CD4-positive, alpha-beta T cell treated with Interleukin-17A for 1 hour (primary cell): ENCODE results near the gene BCAP29.
"Not testable (repeated sequence)": the region's sequence is repeated elsewhere in the genome, so short reads cannot be mapped to it uniquely, and the experiment has no call there.

Experiments used
- DNase-seq: peaks from one replicate; pipeline ENCODE4 v3.0.0-alpha.2; 2020

The BCAP29 gene

GRCh38 chr7:107628461-107629064 is 48.5 kb downstream of the BCAP29 start:
- no peak for DNase-seq

- no peak for DNase-seq
These were observed 50.3 kb downstream of the BCAP29 start for GRCh38 chr7:107630342-107630741.

GRCh38 chr7:107631588-107632491 is 51.8 kb downstream of the BCAP29 start:
- no peak for DNase-seq

DNA sequence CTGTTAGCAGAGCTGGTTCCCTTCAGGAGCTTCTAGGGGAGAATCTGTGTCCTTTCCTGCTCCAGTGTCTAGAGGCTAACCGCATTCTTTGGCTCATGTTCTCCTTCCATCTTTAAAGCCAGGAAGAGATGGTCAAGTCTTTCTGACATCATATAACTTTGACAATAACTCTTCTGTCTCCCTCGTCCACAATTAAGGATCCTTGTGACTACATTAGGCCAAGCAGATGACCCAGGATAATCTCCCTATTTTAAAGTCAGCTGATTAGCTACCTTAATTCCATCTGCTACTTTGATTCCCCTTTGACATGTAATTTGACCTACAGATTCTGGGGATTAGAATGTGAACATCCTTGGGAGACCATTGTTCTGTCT is 52.4 kb downstream of the BCAP29 start:
- no peak for DNase-seq

- no peak for DNase-seq
These were observed 58.5 kb downstream of the BCAP29 start for GRCh38 chr7:107638594-107638993.

DNA sequence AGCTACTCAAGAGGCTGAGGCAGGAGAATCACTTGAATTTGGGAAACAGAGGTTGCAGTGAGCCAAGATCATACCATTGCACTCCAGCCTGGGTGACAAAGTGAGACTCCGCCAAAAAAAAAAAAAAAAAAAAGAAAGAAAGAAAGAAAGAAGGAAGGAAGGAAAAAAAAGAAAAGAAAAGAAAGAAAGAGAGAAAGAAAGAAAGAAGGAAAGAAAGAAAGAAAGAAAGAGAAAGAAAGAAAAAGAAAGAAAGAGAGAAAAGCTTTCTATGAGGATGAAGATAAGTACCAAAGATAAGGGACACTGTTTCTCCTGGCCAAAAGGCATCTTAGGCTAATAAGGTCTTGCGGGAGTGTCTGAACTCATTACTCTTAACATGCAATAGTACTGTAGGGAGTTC is 59.0 kb downstream of the BCAP29 start:
- not testable (repeated sequence) for DNase-seq

DNA sequence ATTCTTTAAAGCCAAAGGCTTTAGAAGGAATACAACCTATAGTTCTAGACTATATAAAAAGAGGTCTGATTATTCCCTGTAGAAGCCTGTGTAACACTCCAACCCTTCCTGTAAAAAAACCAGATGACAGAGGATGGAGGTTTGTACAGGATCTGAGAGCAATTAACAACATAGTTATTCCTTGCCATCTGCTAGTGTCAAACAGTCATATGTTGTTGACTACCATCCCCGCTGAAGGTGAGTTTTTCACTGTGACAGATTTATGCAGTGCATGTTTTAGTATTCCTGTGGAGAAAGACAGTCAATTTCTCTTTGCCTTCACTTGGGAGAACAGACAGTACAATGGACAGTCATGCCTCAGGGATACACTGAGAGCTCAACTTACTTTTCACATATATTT is 61.6 kb downstream of the BCAP29 start:
- DNase-seq, result no peak

DNA sequence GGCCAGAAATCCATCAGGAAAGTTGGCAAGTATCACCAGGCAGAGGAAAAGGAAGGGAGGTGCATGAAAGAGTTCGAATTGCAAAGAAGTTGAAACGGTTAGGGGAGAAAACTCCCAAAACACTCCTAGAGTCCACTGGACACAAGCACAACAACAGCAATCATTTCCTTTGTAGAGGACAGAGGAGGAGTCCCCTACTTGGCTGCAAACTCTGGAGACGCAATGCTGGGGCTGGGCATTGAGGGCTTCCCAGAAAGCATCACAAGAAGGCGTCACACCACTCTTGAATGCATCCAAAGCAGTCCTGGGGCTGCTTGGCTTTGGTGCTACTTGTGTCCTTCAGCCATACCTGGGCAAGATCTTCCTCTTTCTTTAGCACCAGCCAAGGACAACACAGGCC is 62.5 kb downstream of the BCAP29 start:
- DNase-seq, result no peak

DNA sequence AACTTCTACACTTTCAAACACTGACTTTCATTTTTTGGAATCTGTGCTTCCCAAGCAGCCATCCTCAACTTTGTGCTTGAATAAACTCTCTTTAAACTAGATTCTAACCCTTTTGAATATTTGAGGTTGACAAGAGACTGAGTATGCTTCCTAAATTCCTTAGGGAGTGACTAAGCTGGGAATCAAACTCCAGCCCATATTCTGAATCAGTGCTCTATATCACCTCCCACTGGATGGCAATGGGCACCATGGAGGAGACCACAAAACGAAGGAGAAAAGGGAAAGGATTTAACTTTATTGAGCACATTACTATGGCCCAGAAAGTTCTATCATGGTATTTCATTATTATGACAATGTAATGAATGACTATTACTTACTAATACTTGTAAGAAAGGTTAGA is 63.4 kb downstream of the BCAP29 start:
- DNase-seq, result no peak

DNA sequence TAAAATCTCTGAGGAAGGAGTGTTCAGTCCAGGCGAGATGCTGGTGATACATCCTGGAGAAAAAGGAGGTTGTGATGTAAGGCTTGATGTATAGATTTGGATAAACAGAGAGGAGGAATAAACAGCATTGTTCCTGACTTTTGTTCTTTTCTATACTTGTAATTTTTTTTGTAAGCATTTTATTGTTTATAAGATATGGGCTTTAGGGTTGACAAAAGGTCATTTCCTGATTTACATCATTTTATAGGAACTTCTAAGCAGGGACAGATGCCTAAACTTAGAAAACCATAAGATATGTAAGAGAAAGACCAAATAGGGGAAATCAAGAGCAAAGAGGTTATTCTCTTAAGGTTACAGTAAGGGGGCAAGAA is 63.9 kb downstream of the BCAP29 start:
- DNase-seq, result no peak

DNA sequence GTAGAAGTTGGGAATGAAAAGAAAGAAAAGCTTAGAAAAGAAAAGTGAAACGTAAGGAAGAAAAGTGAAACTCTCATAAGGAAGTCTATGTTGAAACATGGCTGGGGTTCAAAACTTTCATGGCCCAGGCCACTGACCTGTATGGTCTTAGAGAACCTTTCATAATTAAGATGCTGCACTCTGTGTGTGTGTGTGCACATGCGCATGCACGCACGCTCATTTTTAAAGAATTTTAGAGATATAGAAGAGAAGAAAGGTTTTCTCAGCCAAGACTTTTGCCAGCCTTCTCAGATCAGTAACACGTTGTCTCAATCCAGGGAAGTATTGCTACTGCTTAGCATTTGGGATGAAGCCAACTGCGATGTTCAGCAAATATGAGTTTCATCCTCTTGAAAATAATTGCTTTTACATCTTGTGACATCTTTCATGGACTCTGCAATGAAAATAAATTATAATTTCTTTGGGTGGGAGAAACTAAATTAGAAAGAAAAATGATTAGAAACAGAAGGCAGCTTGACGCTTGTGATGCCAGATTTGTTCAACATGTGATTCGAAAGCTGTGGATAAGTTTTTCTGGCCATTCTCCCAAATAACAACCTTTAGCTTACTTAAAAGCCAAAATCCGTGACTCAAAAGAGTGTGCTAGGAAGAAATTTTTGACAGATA is 64.4 kb downstream of the BCAP29 start:
- DNase-seq, result no peak

DNA sequence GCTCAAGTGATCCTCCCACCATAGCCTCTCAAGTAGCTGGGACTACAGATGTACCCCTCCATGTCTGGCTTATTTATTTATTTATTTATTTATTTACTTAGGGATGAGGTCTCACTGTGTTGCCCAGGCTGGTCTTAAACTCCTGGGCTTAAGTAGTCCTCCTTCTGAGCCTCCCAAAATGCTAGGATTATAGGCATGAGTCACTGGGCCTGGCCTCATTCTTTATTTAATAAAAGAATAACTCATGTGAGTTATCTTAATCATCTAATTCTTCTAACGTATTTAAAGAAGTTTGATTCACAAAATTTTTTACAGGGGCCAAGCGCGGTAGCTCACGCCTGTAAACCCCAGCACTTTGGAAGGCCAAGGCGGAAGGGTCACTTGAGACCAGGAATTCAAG is 72.6 kb downstream of the BCAP29 start:
- no peak for DNase-seq

DNA sequence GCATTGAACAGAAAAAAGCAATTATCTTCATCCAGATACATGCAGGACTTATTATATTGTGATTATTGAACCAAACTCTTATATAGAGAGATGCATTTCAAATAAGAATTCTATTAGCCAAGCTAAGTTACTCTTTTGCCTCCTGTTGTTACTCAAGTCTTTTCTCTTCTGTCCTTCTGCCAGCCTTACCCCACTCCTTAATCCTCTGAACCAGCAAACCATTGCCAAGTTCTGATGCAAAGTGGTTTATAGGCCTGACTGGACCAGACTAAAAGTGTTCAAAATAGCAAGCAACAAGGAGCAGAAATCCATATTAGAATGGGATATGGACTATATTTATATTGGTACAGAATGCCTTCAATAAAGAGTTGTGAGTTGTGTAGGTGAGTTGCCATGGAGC is 78.4 kb downstream of the BCAP29 start:
- DNase-seq, result no peak

GRCh38 chr7:107659666-107660065 is 79.6 kb downstream of the BCAP29 start:
- DNase-seq, result no peak

DNA sequence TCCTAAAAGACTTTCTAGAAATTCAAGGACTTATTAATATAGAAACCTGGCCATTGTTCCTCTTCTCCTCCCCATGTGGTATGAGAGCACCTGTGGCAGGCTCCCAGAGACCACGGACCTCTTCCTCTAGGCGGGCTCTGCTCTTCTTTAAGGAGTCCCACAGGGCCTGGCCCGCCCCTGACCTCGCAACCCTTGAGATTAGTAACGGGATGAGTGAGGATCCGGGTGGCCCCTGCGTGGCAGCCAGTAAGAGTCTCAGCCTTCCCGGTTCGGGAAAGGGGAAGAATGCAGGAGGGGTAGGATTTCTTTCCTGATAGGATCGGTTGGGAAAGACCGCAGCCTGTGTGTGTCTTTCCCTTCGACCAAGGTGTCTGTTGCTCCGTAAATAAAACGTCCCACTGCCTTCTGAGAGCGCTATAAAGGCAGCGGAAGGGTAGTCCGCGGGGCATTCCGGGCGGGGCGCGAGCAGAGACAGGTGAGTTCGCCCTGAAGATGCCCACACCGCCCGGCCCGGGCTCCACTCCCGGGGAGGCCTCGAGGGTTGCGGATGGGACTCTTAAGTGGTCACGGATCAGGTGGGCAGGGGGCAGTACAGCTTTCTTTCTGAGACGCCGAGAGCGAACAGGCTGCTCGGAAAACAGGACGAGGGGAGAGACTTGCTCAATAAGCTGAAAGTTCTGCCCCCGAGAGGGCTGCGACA is 80.5 kb downstream of the BCAP29 start, which contains the start of gene SLC26A4:
SLC26A4 (plus strand) TSS at position 448 of the 700 bp plus-strand sequence. CDS start 814 bp downstream, outside the sequence.
- no peak for DNase-seq

GRCh38 chr7:107661081-107661864 is 81.2 kb downstream of the BCAP29 start:
- peak; percentile 15 for DNase-seq

DNA sequence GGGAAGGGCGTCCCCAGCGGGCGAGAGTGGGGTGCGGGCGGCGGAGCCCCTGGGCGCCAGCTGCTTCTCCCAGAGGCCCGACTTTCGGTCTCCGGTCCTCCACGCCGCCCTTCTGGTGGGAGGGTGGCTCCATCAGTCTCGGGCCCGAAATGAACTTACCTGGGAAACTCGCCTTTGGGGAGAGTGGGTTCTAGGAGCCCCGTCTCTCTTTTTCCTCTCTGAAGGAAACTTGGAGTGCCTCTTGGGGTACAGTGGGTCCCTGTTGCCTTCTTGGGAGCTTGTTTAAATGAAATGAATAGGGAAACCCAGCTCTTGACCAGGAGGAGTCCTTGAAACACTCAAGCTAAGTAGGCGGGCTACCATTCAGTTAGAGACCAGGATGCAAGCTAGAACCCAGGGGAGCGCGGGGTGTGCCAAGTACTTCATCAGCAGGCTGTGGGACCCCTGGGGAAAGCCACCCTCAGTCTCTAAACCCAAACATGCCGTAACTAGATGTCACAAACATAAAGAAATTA is 81.9 kb downstream of the BCAP29 start:
- DNase-seq, result no peak

DNA sequence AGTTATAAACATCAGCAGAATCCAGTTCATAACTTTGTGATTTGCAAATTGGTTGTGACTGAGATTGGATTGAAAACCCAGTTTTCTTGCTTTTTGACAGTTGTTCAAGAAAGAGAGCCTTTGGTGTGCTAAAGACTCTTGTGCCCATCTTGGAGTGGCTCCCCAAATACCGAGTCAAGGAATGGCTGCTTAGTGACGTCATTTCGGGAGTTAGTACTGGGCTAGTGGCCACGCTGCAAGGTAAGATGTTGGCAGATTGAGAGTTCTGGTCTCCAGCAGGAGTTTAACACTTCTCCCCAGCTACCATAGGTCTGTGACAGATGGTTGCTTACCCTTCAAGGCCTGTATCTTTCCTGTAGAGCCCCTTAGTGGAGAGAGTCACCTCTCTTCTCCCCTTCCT is 83.2 kb downstream of the BCAP29 start:
- no peak for DNase-seq

DNA sequence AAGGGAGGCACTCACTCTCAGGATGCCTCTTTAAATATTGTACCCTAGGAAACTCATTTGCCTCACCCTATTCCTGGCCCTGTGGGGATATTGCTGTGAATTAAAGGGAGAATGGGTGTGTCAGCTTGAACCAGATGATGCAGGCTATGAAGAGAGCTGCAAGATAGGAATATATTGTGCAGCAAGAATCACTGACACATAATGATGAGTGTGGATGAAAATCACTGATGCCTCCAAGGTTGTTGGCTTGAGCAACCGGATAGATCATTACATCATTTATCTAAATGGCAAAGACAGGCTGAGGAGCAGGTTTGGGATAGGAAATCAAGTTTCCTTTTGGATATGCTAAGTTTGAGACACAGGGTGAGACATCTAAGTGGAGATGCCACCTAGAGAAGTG is 86.7 kb downstream of the BCAP29 start:
- no peak for DNase-seq

DNA sequence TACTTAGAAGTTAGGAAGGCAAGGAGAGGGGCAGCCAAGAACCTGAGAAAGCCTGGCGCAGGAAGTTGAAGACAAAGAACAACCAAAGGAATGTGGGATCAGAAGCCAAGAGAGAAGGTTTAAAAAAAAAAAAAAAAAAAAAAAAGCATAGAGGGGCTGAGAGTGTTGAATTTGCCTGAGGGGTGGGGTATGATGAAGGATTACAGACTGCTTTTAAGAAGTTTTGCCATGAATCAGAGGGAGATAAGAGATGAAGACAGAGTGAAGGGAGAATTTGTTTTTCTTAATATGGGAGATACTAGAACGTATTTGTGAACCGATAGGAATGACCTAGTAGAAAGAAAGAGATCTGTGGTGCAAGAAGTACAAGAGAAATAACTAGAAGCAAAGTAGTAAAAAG is 87.3 kb downstream of the BCAP29 start:
- no peak for DNase-seq

GRCh38 chr7:107668296-107668695 is 88.2 kb downstream of the BCAP29 start:
- no peak for DNase-seq
